ENCODE measurements around the gene SAPCD2. TPM values are rescaled to one million over a fixed set of nuclear protein-coding genes. Genes with fewer than 3 reads are reported as not detected.

The SAPCD2 gene
- total RNA-seq, 3 donors from 2014 or later, result 2.7 to 11.2 (median 6.0) TPM

DNA sequence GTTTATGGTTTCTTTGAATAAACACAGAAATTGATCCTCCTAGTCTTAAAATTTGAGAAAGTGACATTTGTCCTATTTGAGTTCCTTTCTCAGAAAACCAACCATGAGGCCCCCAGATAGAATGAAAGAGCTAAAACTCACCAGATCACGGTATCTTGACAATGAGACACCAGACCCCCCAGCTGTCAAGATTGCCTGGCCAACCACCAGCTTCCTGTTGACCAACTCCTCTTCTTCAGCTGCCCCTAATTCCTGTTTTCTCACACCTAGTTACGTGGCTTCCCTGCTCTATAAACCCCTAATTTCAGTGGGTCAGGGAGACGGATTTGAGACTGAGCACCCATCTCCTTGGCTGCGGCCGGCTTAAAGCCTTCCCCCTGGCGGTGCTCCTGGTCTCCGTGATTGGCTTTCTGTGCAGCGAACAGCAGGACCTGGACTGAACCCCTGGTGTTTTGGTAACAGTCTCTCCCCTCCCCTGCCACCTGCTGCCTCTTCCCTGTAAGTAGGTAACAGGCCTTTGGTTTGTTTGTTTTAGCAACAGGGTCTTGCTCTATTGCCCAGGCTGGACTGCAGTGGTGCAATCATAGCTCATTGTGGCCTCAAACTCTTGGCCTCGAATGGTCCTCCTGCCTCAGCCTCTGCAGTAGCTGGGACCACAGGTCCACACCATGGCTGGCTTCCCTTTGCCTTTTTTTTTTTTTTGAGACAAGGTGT lies 11.7 kb downstream of the SAPCD2 start:
- no peaks in the 10 kb centered on the region for H3K9me3 ChIP-seq
- intact Hi-C loops (cut with DNase I, micrococcal nuclease), result no loop called here
- H3K36me3 ChIP-seq (ENCODE audit: low read depth), result no peaks in the 10 kb centered on the region
- TF ChIP-seq, protein P1, sequence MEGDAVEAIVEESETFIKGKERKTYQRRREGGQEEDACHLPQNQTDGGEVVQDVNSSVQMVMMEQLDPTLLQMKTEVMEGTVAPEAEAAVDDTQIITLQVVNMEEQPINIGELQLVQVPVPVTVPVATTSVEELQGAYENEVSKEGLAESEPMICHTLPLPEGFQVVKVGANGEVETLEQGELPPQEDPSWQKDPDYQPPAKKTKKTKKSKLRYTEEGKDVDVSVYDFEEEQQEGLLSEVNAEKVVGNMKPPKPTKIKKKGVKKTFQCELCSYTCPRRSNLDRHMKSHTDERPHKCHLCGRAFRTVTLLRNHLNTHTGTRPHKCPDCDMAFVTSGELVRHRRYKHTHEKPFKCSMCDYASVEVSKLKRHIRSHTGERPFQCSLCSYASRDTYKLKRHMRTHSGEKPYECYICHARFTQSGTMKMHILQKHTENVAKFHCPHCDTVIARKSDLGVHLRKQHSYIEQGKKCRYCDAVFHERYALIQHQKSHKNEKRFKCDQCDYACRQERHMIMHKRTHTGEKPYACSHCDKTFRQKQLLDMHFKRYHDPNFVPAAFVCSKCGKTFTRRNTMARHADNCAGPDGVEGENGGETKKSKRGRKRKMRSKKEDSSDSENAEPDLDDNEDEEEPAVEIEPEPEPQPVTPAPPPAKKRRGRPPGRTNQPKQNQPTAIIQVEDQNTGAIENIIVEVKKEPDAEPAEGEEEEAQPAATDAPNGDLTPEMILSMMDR (IDR thresholded peaks at IDR 0.05), result no peak
- DNase-seq, result no peak
- peaks cover 43% of the 10 kb centered on the region for H3K4me1 ChIP-seq (ENCODE audit: low read depth)
- ATAC-seq, result no peak
- no peak overlapping the region for H3K4me3 ChIP-seq

DNA sequence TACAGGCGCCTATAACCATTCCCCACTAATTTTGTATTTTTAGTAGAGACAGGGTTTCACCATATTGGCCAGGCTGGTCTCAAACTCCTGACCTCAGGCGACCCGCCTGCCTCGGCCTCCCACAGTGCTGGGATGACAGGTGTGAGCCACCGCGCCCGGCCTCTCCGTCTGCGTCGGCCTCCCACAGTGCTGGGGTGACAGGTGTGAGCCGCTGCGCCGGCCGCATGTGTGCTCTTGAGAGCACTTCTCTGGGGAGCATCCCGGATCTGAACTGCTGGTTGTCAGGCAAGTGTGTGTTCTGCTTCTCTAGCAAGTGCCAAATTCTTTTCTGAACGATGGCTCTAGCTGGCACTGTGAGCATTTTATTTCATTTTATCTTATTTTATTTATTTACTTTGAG lies 12.8 kb downstream of the SAPCD2 start:
- Histone ChIP-seq H3K36me3 (ENCODE audit: low read depth) (no peaks in the 10 kb centered on the region), H3K9me3 (no peaks in the 10 kb centered on the region), H3K4me3 (no peak overlapping the region), H3K4me1 (ENCODE audit: low read depth) (peaks cover 50% of the 10 kb centered on the region)
- ATAC-seq, result no peak
- intact Hi-C loops (cut with DNase I, micrococcal nuclease), result no loop called here
- no peak for DNase-seq
- TF ChIP-seq, protein P1 (IDR thresholded peaks at IDR 0.05), result no peak

DNA sequence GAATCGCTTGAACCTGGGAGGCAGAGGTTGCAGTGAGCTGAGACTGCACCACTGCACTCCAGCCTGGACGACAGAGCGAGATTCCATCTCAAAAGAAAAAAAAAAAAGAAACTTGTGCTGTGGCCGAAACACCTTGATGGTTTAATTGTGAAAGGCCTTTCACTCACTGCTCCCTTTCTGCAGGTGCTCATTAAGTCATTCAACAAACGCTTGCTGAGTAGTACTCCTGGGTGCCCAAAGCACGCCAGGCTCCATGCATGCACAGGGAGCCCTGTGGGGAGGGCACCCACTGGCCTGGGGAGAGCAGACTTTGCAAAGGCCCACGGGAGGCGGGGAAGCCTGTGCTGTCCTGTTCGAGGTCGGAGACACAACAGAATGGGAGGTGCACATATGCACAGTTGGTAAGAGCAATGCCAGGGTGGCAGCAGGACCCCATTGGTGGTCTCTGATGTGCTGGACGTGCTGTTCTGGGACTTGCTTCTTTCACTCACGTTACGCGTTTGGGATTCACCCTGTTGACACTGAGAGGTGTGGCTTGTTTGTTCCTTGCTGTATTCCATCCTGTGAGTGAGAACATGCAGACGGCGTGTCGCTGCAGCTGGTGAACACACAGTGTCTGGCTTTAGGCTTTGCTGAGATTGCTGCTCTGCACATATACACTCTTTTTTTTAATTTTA lies 13.5 kb downstream of the SAPCD2 start:
- Histone ChIP-seq H3K4me3 (no peak overlapping the region), H3K36me3 (ENCODE audit: low read depth) (no peaks in the 10 kb centered on the region), H3K9me3 (no peaks in the 10 kb centered on the region), H3K4me1 (ENCODE audit: low read depth) (peaks cover 50% of the 10 kb centered on the region)
- DNase-seq (peak in 2 of 3 donors; percentile 40 to 58), ATAC-seq (peak; percentile 14)
- intact Hi-C loops (cut with DNase I, micrococcal nuclease), result no loop called here
- TF ChIP-seq, protein P1 (IDR thresholded peaks at IDR 0.05), result no peak

DNA sequence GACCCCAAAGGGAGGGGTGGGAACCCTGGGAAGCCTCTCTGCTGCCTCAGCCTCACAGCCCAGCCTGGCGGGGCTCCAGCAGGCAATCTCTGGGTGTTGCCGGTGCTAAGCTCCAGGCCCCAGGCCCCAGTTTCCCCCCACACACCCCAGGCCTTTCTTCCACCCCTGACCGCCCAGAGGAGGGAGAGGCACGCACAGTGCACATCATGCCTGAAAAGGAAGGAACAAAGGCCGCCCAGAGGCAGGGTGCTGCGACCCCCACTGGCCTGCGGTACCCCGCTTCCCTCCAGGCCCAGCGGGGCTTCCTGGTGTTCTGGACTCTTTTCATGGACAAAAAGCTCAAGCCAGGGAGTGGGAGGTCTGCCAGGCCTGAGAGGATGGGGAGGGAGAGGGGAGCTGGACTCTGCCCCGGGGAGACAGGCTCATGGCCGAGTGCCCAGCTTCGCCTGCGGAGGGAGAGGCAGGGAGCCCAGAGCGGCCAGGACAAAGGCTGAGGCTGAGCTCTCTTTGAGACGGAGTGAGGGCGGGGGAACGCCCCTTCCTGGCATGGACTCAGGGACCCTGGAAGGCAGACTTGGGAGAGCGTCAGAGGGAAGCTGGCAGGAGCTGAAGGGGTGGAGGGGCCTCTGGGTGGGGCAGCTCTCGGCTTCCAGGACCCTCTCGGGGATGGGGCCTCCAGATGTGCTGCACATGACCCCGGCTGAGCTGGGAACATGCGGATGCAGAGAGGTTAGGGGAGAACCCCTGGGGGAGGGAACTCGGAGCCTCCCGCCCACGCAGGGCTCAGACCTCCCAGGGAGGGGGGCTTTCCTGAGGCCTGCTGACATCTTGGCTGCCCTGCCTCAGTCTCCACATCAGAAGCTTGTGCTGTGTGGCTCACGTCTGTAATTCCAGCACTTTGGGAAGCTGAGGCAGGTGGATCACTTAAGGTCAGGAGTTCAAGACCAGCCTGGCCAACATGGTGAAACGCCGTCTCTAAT lies 14.7 kb downstream of the SAPCD2 start:
- intact Hi-C loops (cut with DNase I, micrococcal nuclease), result no loop called here
- Histone ChIP-seq H3K36me3 (ENCODE audit: low read depth) (no peaks in the 10 kb centered on the region), H3K9me3 (no peaks in the 10 kb centered on the region), H3K4me3 (no peak overlapping the region), H3K4me1 (ENCODE audit: low read depth) (peaks cover 50% of the 10 kb centered on the region)
- DNase-seq (peak; percentile 94 to 96 (median 95)), ATAC-seq (peak; percentile 79)
- TF ChIP-seq, protein P1 (IDR thresholded peaks at IDR 0.05), result no peak

DNA sequence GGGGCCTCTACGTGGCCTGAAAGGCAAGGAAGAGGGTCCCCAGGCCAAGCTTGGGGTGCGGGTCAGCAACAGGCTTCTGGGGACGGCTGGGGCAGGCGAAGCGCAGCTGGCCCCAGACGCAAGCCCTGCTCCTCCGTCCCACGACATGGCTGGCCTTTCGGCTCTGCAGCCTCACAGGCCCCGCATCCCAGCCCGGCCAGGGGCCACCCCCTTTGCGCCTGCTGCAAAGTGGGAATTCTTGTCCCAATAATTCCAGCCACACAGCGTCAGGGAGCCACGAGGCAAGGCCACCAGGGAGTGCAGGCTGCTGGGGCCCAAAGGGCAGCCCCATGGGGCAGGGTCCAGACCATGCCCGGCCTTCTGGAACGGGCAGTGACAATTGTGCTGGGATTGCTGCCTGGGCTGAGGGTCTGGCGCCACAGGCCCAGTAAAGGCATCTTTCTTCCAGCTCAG lies 15.4 kb downstream of the SAPCD2 start:
- Histone ChIP-seq H3K36me3 (ENCODE audit: low read depth) (no peaks in the 10 kb centered on the region), H3K9me3 (no peaks in the 10 kb centered on the region), H3K4me1 (ENCODE audit: low read depth) (peaks cover 50% of the 10 kb centered on the region), H3K4me3 (no peak overlapping the region)
- TF ChIP-seq, protein P1 (IDR thresholded peaks at IDR 0.05), result no peak
- DNase-seq (peak in 2 of 3 donors; percentile 55 to 61), ATAC-seq (peak; percentile 8)
- intact Hi-C loops (cut with DNase I, micrococcal nuclease), result no loop called here
